ENCODE data around the gene CISD1. TPM values are rescaled to one million over a fixed set of nuclear protein-coding genes. Genes with fewer than 3 reads are reported as not detected.

Gene CISD1
- total and polyA plus RNA-seq, 9 donors = 10.6 to 35.7 (median 25.5) TPM

GRCh38 chr10:58335306-58336005 is 66.5 kb downstream of the CISD1 start:
- H3K4me1 ChIP-seq (ENCODE audit: insufficient read depth) = no peaks in the 10 kb centered on the region
- H3K27ac ChIP-seq = peak overlapping the region; percentile 49 to 61
- TF ChIP-seq CTCF (IDR thresholded peaks at IDR 0.05) = no peak
- TF ChIP-seq EP300 (IDR thresholded peaks at IDR 0.05) = no peak
- no peak for TF ChIP-seq POLR2A (IDR thresholded peaks at IDR 0.05)
- peak in 2 of 5 donors; percentile 8 to 26 for DNase-seq
- intact Hi-C loops (cut with DNase I) = no loop called here
- WGBS, 3 donors = 2 to 4% (median 3%) methylated on average over 37 of the region's 37 CpGs
- no peaks in the 10 kb centered on the region for H3K9me3 ChIP-seq
- peak overlapping the region; percentile 96 for H3K4me3 ChIP-seq
- H3K36me3 ChIP-seq = no peaks in the 10 kb centered on the region
- no peaks in the 10 kb centered on the region for H3K27me3 ChIP-seq

GRCh38 chr10:58336242-58336641 is 67.3 kb downstream of the CISD1 start:
- H3K4me1 ChIP-seq (ENCODE audit: insufficient read depth) = no peaks in the 10 kb centered on the region
- H3K36me3 ChIP-seq = no peaks in the 10 kb centered on the region
- H3K27me3 ChIP-seq = no peaks in the 10 kb centered on the region
- no peak overlapping the region for H3K27ac ChIP-seq
- no peaks in the 10 kb centered on the region for H3K9me3 ChIP-seq
- DNase-seq = no peak
- intact Hi-C loops (cut with DNase I) = no loop called here
- 91 to 97% (median 93%) methylated on average over 4 of the region's 4 CpGs for WGBS, 3 donors
- no peak overlapping the region for H3K4me3 ChIP-seq
- TF ChIP-seq POLR2A (IDR thresholded peaks at IDR 0.05) (no peak), EP300 (IDR thresholded peaks at IDR 0.05) (no peak), CTCF (IDR thresholded peaks at IDR 0.05) (no peak)

Other genes starting within 250 kb of the CISD1 start
- 1 to 10 TPM; 2.7 to 4.3 (median 3.4) TPM for gene IPMK, start 1.3 kb upstream of the CISD1 start, total RNA-seq
- gene IPMK, start 1.3 kb upstream of the CISD1 start, polyA plus RNA-seq = 1 to 10 TPM; 1.5 to 2.3 TPM
- gene UBE2D1, start 65.8 kb downstream of the CISD1 start, total RNA-seq = 10 to 100 TPM; 11.6 to 18.0 (median 14.1) TPM
- gene UBE2D1, start 65.8 kb downstream of the CISD1 start, polyA plus RNA-seq = 10 to 100 TPM in 1 of 2 donors, 1 to 10 TPM in 1; 9.8 to 20.1 TPM
- 10 to 100 TPM; 17.6 to 46.6 (median 38.2) TPM for gene TFAM, start 116.2 kb downstream of the CISD1 start, total RNA-seq
- 10 to 100 TPM; 12.0 to 17.8 TPM for gene TFAM, start 116.2 kb downstream of the CISD1 start, polyA plus RNA-seq
- gene BICC1, start 243.7 kb downstream of the CISD1 start, total RNA-seq = 10 to 100 TPM; 19.8 to 43.4 (median 23.8) TPM
- gene BICC1, start 243.7 kb downstream of the CISD1 start, polyA plus RNA-seq = 10 to 100 TPM; 13.6 to 15.1 TPM